H1 (cell line): ENCODE results near the gene ST6GALNAC3. TPM values are rescaled to one million over a fixed set of nuclear protein-coding genes. Genes with fewer than 3 reads are reported as not detected.

Experiments
- CTCF ChIA-PET: fragments of 300-600 bp; sonication (Branson Sonifier 250); formaldehyde crosslinking; loops from one replicate; lab custom pipeline; 2021; ENCODE audit not compliant: partially characterized antibody; lab: Charles Lee
- POLR2A ChIA-PET: fragments of 300-600 bp; sonication (Branson Sonifier 250); formaldehyde crosslinking; loops from one replicate; lab custom pipeline; 2021; ENCODE audit warnings: inconsistent platforms; ENCODE audit not compliant: partially characterized antibody; lab: Charles Lee
- DNase-seq, 2 experiments: peaks; one replicate each; pipeline versions ENCODE4 v3.0.0 to v3.0.0-alpha.2; 2010 to 2022; ENCODE audit warnings: low spot score in 2 of 2, low read depth in 1 of 2, mixed read lengths in 1 of 2
- FAIRE-seq: peaks from 2 replicates; lab custom pipeline; 2011; peaks lifted over from hg19 to GRCh38; lab: Jason Lieb, UNC
- H2AFZ ChIP-seq: 2 replicates; pipeline ENCODE4 v1.8.1; 2012; ENCODE audit warnings: low read length, inconsistent platforms
- H2AK5ac ChIP-seq: 2 replicates; pipeline ENCODE4 v1.6.1; 2013; ENCODE audit warnings: low read depth, low read length
- H2BK120ac ChIP-seq: replicated peaks from 2 replicates; pipeline ENCODE3; 2013; ENCODE audit warnings: low read depth, low read length, inconsistent platforms
- H2BK12ac ChIP-seq: 2 replicates; pipeline ENCODE4 v1.6.1; 2013; ENCODE audit warnings: low read depth, low read length
- H2BK15ac ChIP-seq: 2 replicates; pipeline ENCODE4 v1.6.1; 2013; ENCODE audit warnings: low read length
- H2BK20ac ChIP-seq: 2 replicates; pipeline ENCODE4 v1.6.1; 2013; ENCODE audit warnings: low read length
- H2BK5ac ChIP-seq: 2 replicates; pipeline ENCODE4 v1.6.1; 2013; ENCODE audit warnings: low read depth, low read length
- H3K14ac ChIP-seq: 2 replicates; pipeline ENCODE4 v1.6.1; 2013; ENCODE audit warnings: inconsistent platforms; ENCODE audit not compliant: insufficient read length
- H3K18ac ChIP-seq: 2 replicates; pipeline ENCODE4 v1.6.1; 2013; ENCODE audit warnings: low read length; ENCODE audit errors: extremely low read depth
- H3K23ac ChIP-seq: 2 replicates; pipeline ENCODE4 v1.6.1; 2013; ENCODE audit warnings: inconsistent platforms; ENCODE audit not compliant: insufficient read length
- H3K23me2 ChIP-seq: 2 replicates; pipeline ENCODE4 v1.6.1; 2013; ENCODE audit warnings: low read depth, low read length
- H3K27ac ChIP-seq: 2 replicates; pipeline ENCODE4 v1.6.1; 2011; ENCODE audit warnings: low read depth, low read length, inconsistent platforms
- H3K27me3 ChIP-seq, 4 experiments: replicated peaks in 1 of 4; 1 replicate in 1 of 4; 2 replicates in 3 of 4; pipeline versions ENCODE4 v1.6.1 to v1.8.1; 2011 to 2013; ENCODE audit warnings: low read length in 3 of 4, mild to moderate bottlenecking in 3 of 4, inconsistent platforms in 2 of 4, mixed read lengths in 2 of 4, moderate library complexity in 1 of 4; ENCODE audit not compliant: control insufficient read depth in 3 of 4, insufficient read depth in 3 of 4; ENCODE audit errors: extremely low read depth in 1 of 4
- H3K36me3 ChIP-seq, 4 experiments: 2 replicates each; pipeline versions ENCODE4 v1.6.1 to v1.8.1; 2011 to 2013; ENCODE audit warnings: mild to moderate bottlenecking in 4 of 4, low read length in 3 of 4, moderate library complexity in 2 of 4, control low read depth in 1 of 4, inconsistent platforms in 1 of 4; ENCODE audit not compliant: insufficient read depth in 4 of 4, control insufficient read depth in 2 of 4
- H3K4ac ChIP-seq: replicated peaks from 2 replicates; pipeline ENCODE3; 2013; ENCODE audit warnings: low read length, low read depth, mixed read lengths, inconsistent platforms; ENCODE audit not compliant: insufficient read length
- H3K4me1 ChIP-seq, 4 experiments: replicated peaks in 1 of 4; 1 replicate in 1 of 4; 2 replicates in 3 of 4; pipeline versions ENCODE4 v1.6.1 to v1.8.1; 2011 to 2013; ENCODE audit warnings: low read length in 3 of 4, inconsistent platforms in 2 of 4, mixed read lengths in 1 of 4; ENCODE audit not compliant: insufficient read depth in 4 of 4, control insufficient read depth in 3 of 4
- H3K4me2 ChIP-seq, 2 experiments: 2 replicates each; pipeline versions ENCODE4 v1.6.1 to v1.8.1; 2011 to 2013; ENCODE audit warnings: low read depth in 2 of 2, low read length in 2 of 2, control low read depth in 1 of 2, inconsistent platforms in 1 of 2, mild to moderate bottlenecking in 1 of 2; ENCODE audit not compliant: insufficient read depth in 1 of 2
- H3K4me3 ChIP-seq, 4 experiments: fragments of 200-600, 300-600 bp in 1 of 4; sonication (generic), shearing (Covaris generic), sonication (Bioruptor Twin) in 1 of 4; 2 replicates each; pipeline versions ENCODE4 v1.5.1 to v1.8.1; 2011 to 2016; ENCODE audit warnings: low read length in 4 of 4, low read depth in 3 of 4, control low read depth in 2 of 4, inconsistent platforms in 2 of 4, mild to moderate bottlenecking in 2 of 4, mixed read lengths in 1 of 4, moderate library complexity in 1 of 4; ENCODE audit not compliant: insufficient read depth in 2 of 4; ENCODE audit errors: extremely low read depth in 1 of 4
- H3K56ac ChIP-seq: replicated peaks from 2 replicates; pipeline ENCODE3; 2013; ENCODE audit warnings: low read depth, mild to moderate bottlenecking, mixed read lengths, low read length, inconsistent platforms; ENCODE audit not compliant: insufficient read length
- H3K79me1 ChIP-seq: 2 replicates; pipeline ENCODE4 v1.6.1; 2013; ENCODE audit warnings: low read depth, low read length, control low read depth
- H3K79me2 ChIP-seq, 2 experiments: 2 replicates each; pipeline versions ENCODE4 v1.6.1 to v1.8.1; 2012 to 2013; ENCODE audit warnings: low read length in 2 of 2, mild to moderate bottlenecking in 2 of 2, inconsistent platforms in 1 of 2; ENCODE audit not compliant: insufficient read depth in 2 of 2, control insufficient read depth in 1 of 2
- H3K9ac ChIP-seq, 4 experiments: replicated peaks in 1 of 4; 1 replicate in 1 of 4; 2 replicates in 3 of 4; pipeline versions ENCODE4 v1.6.1 to v1.8.1; 2011 to 2013; ENCODE audit warnings: low read depth in 3 of 4, low read length in 3 of 4, control low read depth in 2 of 4, mild to moderate bottlenecking in 2 of 4, moderate library complexity in 2 of 4, inconsistent platforms in 1 of 4; ENCODE audit errors: extremely low read depth in 1 of 4
- H3K9me3 ChIP-seq, 2 experiments: 2 replicates each; pipeline versions ENCODE4 v1.6.1 to v1.8.1; 2012 to 2013; ENCODE audit warnings: mild to moderate bottlenecking in 2 of 2, moderate library complexity in 2 of 2, control low read depth in 1 of 2, inconsistent platforms in 1 of 2, low read depth in 1 of 2, low read length in 1 of 2, mixed read lengths in 1 of 2; ENCODE audit not compliant: insufficient read depth in 2 of 2
- H4K20me1 ChIP-seq, 2 experiments: replicated peaks in 1 of 2; 2 replicates each; pipeline versions ENCODE3 to v1.8.1; 2011 to 2013; ENCODE audit warnings: inconsistent platforms in 2 of 2, low read length in 2 of 2, mild to moderate bottlenecking in 1 of 2; ENCODE audit not compliant: insufficient read depth in 2 of 2, control insufficient read depth in 1 of 2
- H4K5ac ChIP-seq: 2 replicates; pipeline ENCODE4 v1.6.1; 2013; ENCODE audit warnings: low read length, low read depth, mixed read lengths, inconsistent platforms; ENCODE audit not compliant: insufficient read length
- H4K8ac ChIP-seq: 2 replicates; pipeline ENCODE4 v1.8.0; 2013; ENCODE audit warnings: mild to moderate bottlenecking, moderate library complexity, low read length, inconsistent platforms; ENCODE audit not compliant: insufficient read depth; ENCODE audit errors: extremely low read depth
- H4K91ac ChIP-seq: replicated peaks from 2 replicates; pipeline ENCODE3; 2013; ENCODE audit warnings: low read length, mixed read lengths, inconsistent platforms; ENCODE audit not compliant: insufficient read length
- CEBPB ChIP-seq: IDR thresholded peaks from 2 replicates; pipeline ENCODE4 v1.6.1; 2012; ENCODE audit warnings: low read depth, low read length
- CHD2 ChIP-seq: IDR thresholded peaks from 2 replicates; pipeline ENCODE4 v1.6.1; 2012; ENCODE audit warnings: low read length, improper control_type of control experiment
- NANOG ChIP-seq: IDR thresholded peaks from 2 replicates; pipeline ENCODE4 v1.6.1; 2011; ENCODE audit warnings: low read length, low read depth, mild to moderate bottlenecking, inconsistent platforms; ENCODE audit not compliant: insufficient read depth, poor library complexity, severe bottlenecking
- NRF1 ChIP-seq: IDR thresholded peaks from 2 replicates; pipeline ENCODE4 v1.6.1; 2011; ENCODE audit warnings: mild to moderate bottlenecking, low read depth, low read length, improper control_type of control experiment
- PHF8 ChIP-seq: fragments of 200-600 bp; sonication (generic); conservative IDR thresholded peaks from 2 replicates; pipeline ENCODE4 v1.7.1; 2012; ENCODE audit warnings: low read depth, mild to moderate bottlenecking, inconsistent platforms, low read length, moderate library complexity
- POLR2AphosphoS5 ChIP-seq: IDR thresholded peaks from 2 replicates; pipeline ENCODE4 v1.6.1; 2011; ENCODE audit warnings: low read depth, low read length
- SIN3A ChIP-seq, 2 experiments: IDR thresholded peaks in 1 of 2; conservative IDR thresholded peaks in 1 of 2; 2 replicates each; pipeline ENCODE4 v1.6.1; 2011 to 2012; ENCODE audit warnings: low read length in 2 of 2, improper control_type of control experiment in 1 of 2, low read depth in 1 of 2, mild to moderate bottlenecking in 1 of 2
- SUZ12 ChIP-seq: fragments of 200-600 bp; sonication (generic); IDR thresholded peaks from 2 replicates; pipeline ENCODE4 v1.6.1; 2012; ENCODE audit warnings: mild to moderate bottlenecking, inconsistent platforms, low read length, moderate library complexity, mixed read lengths
- TAF1 ChIP-seq: IDR thresholded peaks from 2 replicates; pipeline ENCODE4 v1.6.1; 2011; ENCODE audit warnings: mild to moderate bottlenecking, low read depth, low read length
- TAF7 ChIP-seq: optimal IDR thresholded peaks from 2 replicates; pipeline ENCODE3; 2011; ENCODE audit warnings: low read depth, mild to moderate bottlenecking, inconsistent platforms, low read length, moderate library complexity, borderline replicate concordance
- WGBS, 2 experiments: shearing (Covaris generic) in 1 of 2; methylation state at CpG; one replicate each; pipeline versions ENCODE4 v1.1.6 to v1.1.7; 2013 to 2015; ENCODE audit warnings: low lambda C conversion rate in 2 of 2, mixed read lengths in 2 of 2, inconsistent platforms in 1 of 2, low coverage in 1 of 2, missing lambda C conversion rate in 1 of 2; ENCODE audit not compliant: insufficient replicate concordance in 2 of 2, insufficient coverage in 1 of 2, insufficient read length in 1 of 2; ENCODE audit errors: extremely low coverage in 1 of 2, missing lambda C conversion rate in 1 of 2; 5-methylcytosine and 5-hydroxymethylcytosine counted together
- polyA plus RNA-seq, 7 experiments: library from polyadenylated mRNA; depleted of rRNA in 3 of 7; stranded (reverse) in 5 of 7; unstranded in 2 of 7; fragments of >200 nt in 5 of 7; fragments of 200-250 nt in 2 of 7; gene quantifications; 1 replicate in 5 of 7; 2 replicates in 1 of 7; 4 replicates in 1 of 7; pipeline versions ENCODE4 v1.2.1 to v1.2.3, GENCODE V29; 2011 to 2013; ENCODE audit warnings: missing spikeins in 2 of 7, mixed read lengths in 2 of 7
- total RNA-seq: library from RNA; stranded (reverse); fragmentation: NEBNext Ultra II Directional; extraction: Animal tissue kit (Norgen Biotek cat#: 25700); gene quantifications from 2 replicates; pipeline ENCODE4 v1.2.1, GENCODE V29; 2021

ST6GALNAC3 gene
- total and polyA plus RNA-seq, 2 of the 8 experiments (the other 6 are each of a cell fraction or from before 2014, with no cell fraction given) = 4.9 to 19.0 TPM

DNA sequence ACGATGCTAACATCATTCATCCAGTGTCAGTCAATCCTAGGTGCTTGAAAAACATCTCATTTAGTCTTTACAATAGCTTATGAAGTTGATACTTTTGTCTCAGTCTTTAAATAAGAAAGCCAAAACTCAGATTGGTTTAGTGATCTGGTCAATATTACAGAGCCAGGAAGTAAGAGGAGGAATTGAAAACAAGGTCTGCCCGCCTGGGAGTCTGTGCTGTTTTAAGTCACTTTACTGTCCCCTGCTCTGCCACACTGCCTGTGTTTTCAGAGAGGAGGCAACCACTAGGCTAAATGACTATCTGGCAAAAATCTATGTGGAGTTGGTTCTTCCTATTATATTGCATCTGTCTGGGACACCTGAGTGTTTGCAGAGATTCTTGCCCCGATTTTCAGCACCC lies 62.3 kb downstream of the ST6GALNAC3 start:
- Histone ChIP-seq H4K20me1 (no peaks in the 10 kb centered on the region), H2BK15ac (no peak overlapping the region), H3K9me3 (no peaks in the 10 kb centered on the region), H3K23me2 (no peaks in the 10 kb centered on the region), H3K79me1 (no peaks in the 10 kb centered on the region; the same call in 1 of the 2 replicates), H3K9ac (no peak overlapping the region), H3K27ac (no peak overlapping the region), H3K27me3 (no peaks in the 10 kb centered on the region), H2BK20ac (no peak overlapping the region), H2BK5ac (no peak overlapping the region), H3K4me1 (peaks cover 0 to 9% (median 5%) of the 10 kb centered on the region in 4 experiments; a peak in 5 of 7 replicates), H4K91ac (no peak overlapping the region), H3K56ac (no peak overlapping the region), H3K4me3 (no peak overlapping the region), H4K8ac (no peak overlapping the region), H3K14ac (no peak overlapping the region), H2AFZ (no peak overlapping the region), H3K4me2 (no peak overlapping the region), H3K4ac (no peak overlapping the region), H3K23ac (no peak overlapping the region), H3K18ac (no peak overlapping the region), H2BK12ac (no peak overlapping the region), H4K5ac (no peak overlapping the region), H3K79me2 (no peaks in the 10 kb centered on the region), H3K36me3 (no peaks in the 10 kb centered on the region), H2AK5ac (no peak overlapping the region), H2BK120ac (no peak overlapping the region)
- DNase-seq (no peak), FAIRE-seq (no peak)
- TF ChIP-seq CHD2 = no peak
- TF ChIP-seq POLR2AphosphoS5 = no peak
- TF ChIP-seq SUZ12 = no peak
- TF ChIP-seq NRF1 = no peak
- no peak for TF ChIP-seq PHF8
- no peak for TF ChIP-seq TAF1
- TF ChIP-seq SIN3A (conservative IDR thresholded peaks at IDR 0.05 in 1 of 2, IDR thresholded peaks at IDR 0.05 in 1 of 2; ENCODE audit: low read depth in 1 of 2, low read length in 2 of 2) = no peak
- no peak for TF ChIP-seq TAF7
- TF ChIP-seq CEBPB = no peak
- TF ChIP-seq NANOG = no peak
- whole genome bisulfite sequencing, 2 experiments = 88% methylated on average over 3 of the region's 3 CpGs; no CpG with 5 or more reads in 1 of the 2 experiments
- ChIA-PET CTCF (interaction anchor here (3.6 kb wide), 1 partner anchor 16 kb away, joined by 14 read pairs; no protein-coding TSS in a partner anchor), POLR2A (no interaction called here)
